Heart left ventricle (tissue), 13 donors: ENCODE results near the gene LHFPL3.

ENCODE experiments used
- CTCF ChIP-seq, 12 donors: fragments of 200-600 bp; sonication (generic) in 4 of 12; IDR thresholded peaks; one replicate each; pipeline versions ENCODE4 v1.5.0 to v1.8.0; 2018 to 2022; ENCODE audit warnings: antibody characterized with exemption in 12 of 12, mild to moderate bottlenecking in 5 of 12
- POLR2A ChIP-seq, 2 donors: fragments of 450-650 bp; IDR thresholded peaks; one replicate each; pipeline ENCODE4 v1.6.1; 2017; ENCODE audit warnings: antibody characterized with exemption in 2 of 2, mild to moderate bottlenecking in 2 of 2, moderate library complexity in 2 of 2
- donor health status: ischemic (EF 13 %, LVEDD 7.1; RV severe dilation, severe dysfunction).
- donor health status: DM: no; HTN: yes; CAD: no.
- donor health status: DM: no; HTN: no; CAD: no.
- donor health status: ischemic (EF 25% LVEDD 6.9; RV normal size, moderate dysfunction).
- donor health status: ischemic (EF 25% LVEDD 5.7; RV mildly dilated, moderate dysfunction).
- donor health status: ischemic (EF 35%, LVEDD 5.7; RV mildly dilated, moderate dysfunction).
- donor health status: nonischemic (EF 11% LVEDD 7.7; RV severe dilation, severe dysfunction).
- donor health status: DM: yes; HTN: yes; CAD: no.
- donor health status: PGD.
- donor health status: ischemic (EF 29% LVEDD 5.4; RV normal size, mild dysfunction).
- donor health status: nonischemic (EF 23%, LVEDD 6.1; RV moderate dilation, normal function).

GRCh38 chr7:104621321-104621720, 292.9 kb downstream of the LHFPL3 start:
- TF ChIP-seq CTCF (IDR thresholded peaks at IDR 0.05), result no peak
- TF ChIP-seq POLR2A (IDR thresholded peaks at IDR 0.05), result no peak
